Suppressor macrophage (primary cell): ENCODE results near the gene FBXO38.

Experiments
- DNase-seq, 4 experiments: peaks; one replicate each; pipeline ENCODE4 v3.0.0-alpha.2; 2020 to 2022

The FBXO38 gene

DNA sequence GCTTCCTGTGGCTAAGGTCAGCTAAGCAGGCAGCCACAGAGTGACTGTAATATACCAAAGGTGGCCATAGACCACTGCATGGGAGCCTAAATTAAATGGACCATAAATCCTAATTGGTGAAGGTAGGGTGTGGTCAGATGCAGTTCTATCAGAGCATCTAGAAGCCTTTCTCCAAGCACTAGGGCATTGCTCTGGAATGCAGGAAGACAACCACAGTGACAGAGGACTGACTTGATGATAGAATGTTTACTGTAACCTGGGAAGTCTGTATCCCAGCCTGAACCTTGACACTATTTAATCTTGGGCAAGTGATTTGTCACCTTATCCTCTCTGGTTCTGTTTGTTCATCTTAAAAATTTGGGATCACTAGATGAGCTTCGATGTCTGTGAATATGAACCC, 2.3 kb downstream of the FBXO38 start:
- DNase-seq, result no peak

DNA sequence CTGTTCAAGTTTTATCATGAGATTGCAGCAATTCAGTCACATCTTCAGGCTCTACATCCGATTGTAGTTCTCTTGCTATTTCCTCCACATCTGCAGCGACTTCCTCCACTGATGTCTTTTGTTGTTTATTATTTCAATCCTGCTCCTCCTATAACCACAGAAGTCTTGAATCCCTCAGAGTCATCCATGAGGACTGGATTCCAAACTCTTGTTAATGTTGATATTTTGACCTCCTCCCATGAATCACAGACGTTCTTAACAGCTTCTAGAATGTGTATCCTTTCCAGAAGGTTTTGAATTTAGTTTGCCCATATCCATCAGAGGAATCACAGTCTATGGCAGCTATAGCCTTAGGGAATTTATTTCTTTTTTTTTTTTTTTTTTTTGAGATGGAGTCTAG, 3.6 kb downstream of the FBXO38 start:
- DNase-seq, result no peak

DNA sequence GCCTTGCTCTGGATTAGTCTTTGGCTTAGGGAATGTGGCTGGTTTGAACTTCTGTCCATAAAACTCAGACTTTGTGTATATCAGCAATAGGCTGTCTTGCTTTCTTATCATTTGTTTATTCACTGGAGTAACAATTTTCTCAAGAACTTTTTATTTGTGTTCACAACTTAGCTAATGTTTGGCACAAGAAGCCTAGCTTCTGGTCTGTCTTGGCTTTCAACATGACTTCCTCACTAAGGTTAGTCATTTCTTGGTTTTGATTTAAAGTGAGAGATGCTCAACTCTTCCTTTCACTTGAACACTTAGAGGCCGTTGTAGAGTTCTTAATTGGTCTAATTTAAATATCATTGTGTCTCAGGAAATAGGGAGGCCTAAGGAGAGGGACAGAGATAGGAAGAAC, 4.9 kb downstream of the FBXO38 start:
- DNase-seq, result peak in 1 of 4 experiments; percentile 19

GRCh38 chr5:148390914-148391313, 7.2 kb downstream of the FBXO38 start:
- DNase-seq, result no peak

GRCh38 chr5:148391422-148391821, 7.7 kb downstream of the FBXO38 start:
- DNase-seq, result no peak

DNA sequence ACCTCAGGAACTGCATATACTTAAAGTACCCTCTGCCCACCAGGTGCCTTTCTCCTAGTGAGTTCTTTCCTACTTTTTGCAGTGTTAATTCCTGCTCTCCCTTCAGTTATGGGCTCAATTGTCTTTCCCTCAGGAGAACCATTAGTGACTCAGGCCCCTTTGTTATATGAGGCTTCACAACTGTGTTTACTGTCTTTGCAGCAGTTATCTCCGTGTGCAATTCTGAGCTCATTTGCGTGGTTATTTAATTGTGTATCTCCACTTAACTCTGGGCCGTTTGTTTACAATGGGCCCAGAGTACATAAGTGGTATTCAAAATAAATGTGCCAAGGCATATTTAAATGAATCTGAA, 9.6 kb downstream of the FBXO38 start:
- no peak for DNase-seq

DNA sequence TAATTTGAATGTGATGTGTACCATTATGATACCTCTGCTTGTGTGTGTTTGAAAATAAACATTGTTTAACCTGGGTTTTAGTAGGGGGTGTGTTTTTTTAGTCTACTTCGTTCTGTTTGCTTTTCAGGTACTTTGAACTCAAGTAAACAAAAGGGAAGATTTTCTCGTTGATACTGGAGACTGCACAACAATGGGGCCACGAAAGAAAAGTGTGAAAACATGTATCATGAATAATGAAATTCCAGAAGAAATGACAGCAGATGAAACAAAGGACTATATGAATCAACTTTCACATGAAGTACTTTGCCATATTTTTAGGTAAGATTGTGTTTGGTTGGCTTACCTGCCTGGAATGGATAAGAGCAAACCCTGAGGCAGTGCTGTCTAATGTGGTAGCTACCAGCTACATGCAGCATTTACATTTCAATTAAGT, 10.8 kb downstream of the FBXO38 start:
- DNase-seq, result no peak

- DNase-seq, result no peak
Measured at GRCh38 chr5:148395031-148395430, 11.3 kb downstream of the FBXO38 start.

GRCh38 chr5:148397968-148398595, 14.3 kb downstream of the FBXO38 start:
- DNase-seq, result peak in 2 of 4 experiments; percentile 37 to 41

- DNase-seq, result no peak
Measured at GRCh38 chr5:148398698-148399121, 15.0 kb downstream of the FBXO38 start.

- peak in 2 of 4 experiments; percentile 74 to 76 for DNase-seq
Measured at GRCh38 chr5:148401604-148402003, 17.8 kb downstream of the FBXO38 start.

DNA sequence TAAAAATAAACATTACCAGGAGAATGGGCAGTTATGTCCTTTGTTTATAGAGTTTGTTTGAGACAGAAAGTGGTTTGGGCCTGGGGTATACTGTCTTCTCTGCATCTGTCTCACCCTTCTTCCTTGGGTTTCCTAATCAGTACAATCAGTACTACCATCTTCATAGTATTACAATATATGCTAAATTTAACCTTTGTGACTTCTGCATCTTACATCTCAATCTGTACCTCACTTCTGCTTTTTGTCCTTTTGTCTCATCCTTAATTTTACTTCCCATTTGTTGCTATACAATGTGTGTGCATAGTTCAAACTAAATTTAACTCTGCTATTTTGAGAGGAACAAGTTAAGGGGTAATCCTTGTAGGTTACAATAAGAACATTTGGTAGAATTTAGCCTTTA, 19.6 kb downstream of the FBXO38 start:
- DNase-seq, result peak; percentile 12 to 89 (median 56)

- DNase-seq, result no peak
Measured at GRCh38 chr5:148406406-148406805, 22.6 kb downstream of the FBXO38 start.

GRCh38 chr5:148408092-148408491, 24.3 kb downstream of the FBXO38 start:
- DNase-seq, result no peak

- DNase-seq, result no peak
Measured at GRCh38 chr5:148412124-148412523, 28.4 kb downstream of the FBXO38 start.

DNA sequence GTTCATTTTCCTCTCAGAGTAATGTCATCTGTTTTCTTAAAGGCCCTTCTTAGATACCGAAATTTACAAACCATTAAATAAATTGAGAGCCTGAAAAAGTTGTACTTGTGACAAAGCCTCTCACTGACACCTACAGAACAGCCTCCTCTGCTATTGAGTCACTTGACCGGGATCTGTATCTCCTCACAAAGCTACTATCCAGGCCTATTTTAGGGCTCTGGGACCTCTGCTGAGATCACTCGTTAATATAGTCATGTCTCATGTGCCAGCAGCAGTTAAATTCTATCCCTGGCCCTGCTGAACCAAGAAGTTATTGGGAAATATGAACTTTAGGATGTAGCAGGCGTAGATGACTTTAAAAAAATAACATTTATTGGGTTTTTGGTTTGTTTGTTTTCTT, 31.1 kb downstream of the FBXO38 start:
- DNase-seq, result peak; percentile 56 to 85 (median 68)

- no peak for DNase-seq
Measured at GRCh38 chr5:148416416-148416815, 32.7 kb downstream of the FBXO38 start.

GRCh38 chr5:148416921-148417320, 33.2 kb downstream of the FBXO38 start:
- DNase-seq, result no peak

GRCh38 chr5:148418511-148418910, 34.8 kb downstream of the FBXO38 start:
- peak in 3 of 4 experiments; percentile 18 to 59 (median 57) for DNase-seq

DNA sequence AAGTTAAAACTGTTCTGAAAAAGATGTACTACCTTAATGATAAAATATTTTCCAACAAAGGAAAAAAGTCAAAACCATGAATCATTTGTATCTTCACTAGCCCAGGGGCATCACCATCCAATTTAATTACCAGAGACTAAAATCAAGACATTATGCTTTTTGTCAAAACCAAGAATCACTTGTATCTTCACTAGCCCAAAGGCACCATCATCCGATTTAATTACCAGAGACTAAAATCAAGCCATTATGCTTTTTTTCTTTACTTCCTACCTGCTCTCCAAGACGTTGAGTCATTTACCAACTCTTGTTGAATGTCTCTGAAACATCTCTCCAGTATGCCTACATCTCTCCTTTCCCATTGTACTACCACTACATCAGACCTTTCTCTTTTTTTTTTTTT, 37.9 kb downstream of the FBXO38 start:
- DNase-seq, result no peak

- DNase-seq, result no peak
Measured at GRCh38 chr5:148425808-148426207, 42.0 kb downstream of the FBXO38 start.

GRCh38 chr5:148426514-148426913, 42.8 kb downstream of the FBXO38 start:
- DNase-seq, result no peak

DNA sequence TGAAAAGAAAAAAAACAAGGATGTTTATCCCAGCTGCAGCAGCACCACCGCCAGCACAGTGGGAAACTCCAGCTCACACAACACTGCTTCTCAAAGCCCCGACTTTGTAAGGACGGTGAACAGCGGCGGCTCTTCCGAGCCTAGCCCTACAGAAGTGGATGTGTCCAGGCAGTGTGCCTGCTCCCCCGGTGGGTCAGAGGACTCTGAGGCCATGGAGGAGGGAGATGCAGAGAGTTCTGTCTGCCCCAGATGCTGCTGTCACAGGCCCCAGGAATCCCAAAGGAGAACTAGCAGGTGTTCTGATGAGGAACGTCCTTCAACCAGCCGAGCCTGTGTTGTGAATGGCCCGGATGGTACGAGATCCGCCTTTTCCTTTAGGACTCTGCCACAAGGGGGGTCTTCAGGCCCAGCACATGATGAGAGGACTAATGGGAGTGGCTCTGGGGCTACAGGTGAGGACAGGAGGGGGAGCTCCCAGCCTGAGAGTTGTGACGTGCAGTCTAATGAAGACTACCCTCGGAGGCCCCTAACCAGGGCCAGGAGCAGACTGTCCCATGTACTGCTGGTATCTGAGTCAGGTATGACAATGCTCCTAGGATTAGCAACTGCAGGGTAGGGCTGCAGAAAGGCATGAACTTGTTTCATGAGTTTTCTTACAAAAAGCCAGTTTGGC, 43.7 kb downstream of the FBXO38 start:
- no peak for DNase-seq

DNA sequence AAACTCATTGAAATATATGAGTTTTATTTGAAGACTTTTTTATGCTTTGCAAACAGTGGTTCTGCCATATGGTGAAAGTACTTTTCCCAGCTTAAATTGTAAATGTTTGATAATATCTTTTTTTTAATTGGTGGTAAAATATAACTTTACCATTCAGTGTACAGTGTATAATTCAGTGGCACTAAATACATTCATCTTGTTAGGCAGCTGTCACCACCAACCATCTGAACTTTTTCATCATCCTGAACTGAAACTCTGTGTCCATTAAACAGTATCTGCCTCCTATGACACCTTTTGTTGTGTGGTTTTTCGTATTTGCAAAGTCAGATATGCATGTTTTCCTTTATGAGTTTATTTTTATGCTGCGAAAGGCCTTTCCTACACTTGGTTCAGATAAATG, 45.1 kb downstream of the FBXO38 start:
- DNase-seq, result no peak

GRCh38 chr5:148433826-148434225, 50.1 kb downstream of the FBXO38 start:
- no peak for DNase-seq
